HepG2 (cell line): ENCODE measurements around the gene CCDC183. TPM values are rescaled to one million over a fixed set of nuclear protein-coding genes. Genes with fewer than 3 reads are reported as not detected.

ENCODE experiments used
- CCAR2 ChIP-seq: fragments of 200-400 bp; formaldehyde crosslinking; optimal IDR thresholded peaks from 2 replicates; pipeline ENCODE3; 2018; ENCODE audit warnings: low read depth, mild to moderate bottlenecking, low read length, moderate library complexity
- EED ChIP-seq: sonication (generic); formaldehyde crosslinking; IDR thresholded peaks from 2 replicates; pipeline ENCODE4 v1.5.0; 2020; ENCODE audit warnings: mild to moderate bottlenecking, missing genetic modification reagents
- KAT8 ChIP-seq: IDR thresholded peaks from 2 replicates; pipeline ENCODE4 v1.6.1; 2016; ENCODE audit warnings: missing genetic modification reagents, missing compliant biosample characterization
- MED13 ChIP-seq: sonication (generic); formaldehyde crosslinking; IDR thresholded peaks from 2 replicates; pipeline ENCODE4 v1.5.0; 2020; ENCODE audit warnings: missing genetic modification reagents
- NFATC3 ChIP-seq: sonication (generic); formaldehyde crosslinking; IDR thresholded peaks from 2 replicates; pipeline ENCODE4 v1.5.1; 2020; ENCODE audit warnings: mild to moderate bottlenecking, missing genetic modification reagents
- RORA ChIP-seq: sonication (generic); formaldehyde crosslinking; IDR thresholded peaks from 2 replicates; pipeline ENCODE4 v1.5.0; 2020; ENCODE audit warnings: mild to moderate bottlenecking, missing genetic modification reagents, moderate library complexity
- SP140L ChIP-seq: sonication (generic); formaldehyde crosslinking; IDR thresholded peaks from 2 replicates; pipeline ENCODE4 v1.4.0; 2020; ENCODE audit warnings: missing genetic modification reagents, borderline replicate concordance
- SRY ChIP-seq: sonication (generic); formaldehyde crosslinking; IDR thresholded peaks from 2 replicates; pipeline ENCODE4 v1.8.0; 2022; ENCODE audit warnings: mild to moderate bottlenecking, missing genetic modification reagents
- ZFP36L2 ChIP-seq: sonication (generic); formaldehyde crosslinking; IDR thresholded peaks from 2 replicates; pipeline ENCODE4 v1.4.0; 2020; ENCODE audit warnings: missing genetic modification reagents
- ZFP41 ChIP-seq: sonication (generic); formaldehyde crosslinking; IDR thresholded peaks from 2 replicates; pipeline ENCODE4 v1.4.0; 2020; ENCODE audit warnings: mild to moderate bottlenecking, missing genetic modification reagents, borderline replicate concordance
- ZKSCAN1 ChIP-seq: fragments of 150-350 bp; IDR thresholded peaks from 2 replicates; pipeline ENCODE4 v1.6.1; 2014; ENCODE audit warnings: low read length
- ZNF263 ChIP-seq: sonication (generic); formaldehyde crosslinking; IDR thresholded peaks from 2 replicates; pipeline ENCODE4 v1.4.0; 2020; ENCODE audit warnings: missing genetic modification reagents
- ZNF468 ChIP-seq: sonication (generic); formaldehyde crosslinking; IDR thresholded peaks from 2 replicates; pipeline ENCODE4 v1.8.0; 2022; ENCODE audit warnings: mild to moderate bottlenecking, moderate library complexity, missing genetic modification reagents
- ZNF605 ChIP-seq: sonication (generic); formaldehyde crosslinking; IDR thresholded peaks from 2 replicates; pipeline ENCODE4 v1.8.0; 2022; ENCODE audit warnings: mild to moderate bottlenecking, missing genetic modification reagents
- polyA plus RNA-seq, 8 experiments: library from polyadenylated mRNA; depleted of rRNA in 3 of 8; stranded (reverse) in 7 of 8; unstranded in 1 of 8; fragments of >200 nt; fragmentation: Illumina TruSeq in 4 of 8; extraction: Trizol in 4 of 8; gene quantifications; 2 replicates each; pipeline versions ENCODE4 v1.2.1 to v1.2.3, GENCODE V29; 2011 to 2016; ENCODE audit warnings: low read depth in 4 of 8, missing spikeins in 1 of 8, mixed read lengths in 1 of 8; ENCODE audit not compliant: insufficient read depth in 1 of 8
- total RNA-seq, 5 experiments: library from RNA; depleted of rRNA; stranded (reverse); fragments of >200 nt; fragmentation: Illumina TruSeq; extraction: Trizol; gene quantifications; 2 replicates each; pipeline ENCODE4 v1.2.3, GENCODE V29; 2016; ENCODE audit warnings: low read depth in 1 of 5
- TF ChIP-seq, protein P1 (sequence below): sonication (generic); formaldehyde crosslinking; IDR thresholded peaks from 2 replicates; pipeline ENCODE4 v1.5.1; 2020; ENCODE audit warnings: missing genetic modification reagents, mild to moderate bottlenecking, borderline replicate concordance
- TF ChIP-seq, protein P2 (sequence below): sonication (generic); formaldehyde crosslinking; IDR thresholded peaks from 2 replicates; pipeline ENCODE4 v1.4.0; 2020; ENCODE audit warnings: missing genetic modification reagents
- TF ChIP-seq, protein P3 (sequence below): IDR thresholded peaks from 2 replicates; pipeline ENCODE4 v1.6.1; 2016
- TF ChIP-seq, protein P4 (sequence below): sonication (generic); formaldehyde crosslinking; IDR thresholded peaks from 2 replicates; pipeline ENCODE4 v1.8.1; 2023; ENCODE audit warnings: mild to moderate bottlenecking, moderate library complexity, missing genetic modification reagents
- TF ChIP-seq, protein P5 (sequence below): IDR thresholded peaks from 2 replicates; pipeline ENCODE4 v1.6.1; 2018; ENCODE audit warnings: missing genetic modification reagents, mild to moderate bottlenecking, missing compliant biosample characterization
- TF ChIP-seq, protein P6 (sequence below): sonication (generic); formaldehyde crosslinking; IDR thresholded peaks from 2 replicates; pipeline ENCODE4 v1.5.0; 2020; ENCODE audit warnings: mild to moderate bottlenecking, missing genetic modification reagents

CCDC183 gene
- total and polyA plus RNA-seq, 2 of the 13 experiments (the other 11 are each of a cell fraction or from before 2014, with no cell fraction given), result 5.0 to 66.4 TPM

DNA sequence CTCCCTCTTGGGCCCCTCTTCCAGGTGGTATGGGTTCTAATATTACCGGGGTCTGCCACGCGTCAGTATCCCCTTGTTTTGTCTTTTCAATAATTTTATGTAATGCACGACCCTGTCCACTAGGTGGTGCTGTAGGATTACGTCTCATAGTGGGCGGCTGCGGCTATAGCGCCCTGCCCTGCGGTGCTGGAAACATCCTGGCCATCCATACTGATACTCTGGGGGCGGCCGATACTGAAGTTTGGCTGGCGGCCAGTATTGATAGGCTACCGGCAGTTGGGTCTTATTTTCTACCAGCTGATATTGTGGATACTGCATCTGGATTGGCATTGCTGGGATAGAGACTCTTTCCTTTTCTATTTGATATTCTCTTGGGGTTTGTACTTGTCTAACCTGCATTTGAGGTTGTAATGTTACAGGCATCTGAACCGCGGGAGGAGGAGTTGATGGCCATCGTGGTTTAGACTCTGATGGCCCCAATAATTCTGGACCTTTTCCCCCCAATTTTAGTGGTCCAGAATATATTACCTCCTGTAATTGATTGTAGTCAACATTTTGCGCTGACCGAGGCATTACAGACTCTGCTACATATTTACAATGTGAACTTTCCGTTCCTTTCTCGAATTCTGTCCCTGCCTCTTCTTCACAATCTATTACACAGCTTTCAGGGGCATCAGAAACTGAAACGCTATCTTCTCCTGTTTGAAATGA, 8.3 kb upstream of the CCDC183 start (continued):
- TF ChIP-seq, protein P1, sequence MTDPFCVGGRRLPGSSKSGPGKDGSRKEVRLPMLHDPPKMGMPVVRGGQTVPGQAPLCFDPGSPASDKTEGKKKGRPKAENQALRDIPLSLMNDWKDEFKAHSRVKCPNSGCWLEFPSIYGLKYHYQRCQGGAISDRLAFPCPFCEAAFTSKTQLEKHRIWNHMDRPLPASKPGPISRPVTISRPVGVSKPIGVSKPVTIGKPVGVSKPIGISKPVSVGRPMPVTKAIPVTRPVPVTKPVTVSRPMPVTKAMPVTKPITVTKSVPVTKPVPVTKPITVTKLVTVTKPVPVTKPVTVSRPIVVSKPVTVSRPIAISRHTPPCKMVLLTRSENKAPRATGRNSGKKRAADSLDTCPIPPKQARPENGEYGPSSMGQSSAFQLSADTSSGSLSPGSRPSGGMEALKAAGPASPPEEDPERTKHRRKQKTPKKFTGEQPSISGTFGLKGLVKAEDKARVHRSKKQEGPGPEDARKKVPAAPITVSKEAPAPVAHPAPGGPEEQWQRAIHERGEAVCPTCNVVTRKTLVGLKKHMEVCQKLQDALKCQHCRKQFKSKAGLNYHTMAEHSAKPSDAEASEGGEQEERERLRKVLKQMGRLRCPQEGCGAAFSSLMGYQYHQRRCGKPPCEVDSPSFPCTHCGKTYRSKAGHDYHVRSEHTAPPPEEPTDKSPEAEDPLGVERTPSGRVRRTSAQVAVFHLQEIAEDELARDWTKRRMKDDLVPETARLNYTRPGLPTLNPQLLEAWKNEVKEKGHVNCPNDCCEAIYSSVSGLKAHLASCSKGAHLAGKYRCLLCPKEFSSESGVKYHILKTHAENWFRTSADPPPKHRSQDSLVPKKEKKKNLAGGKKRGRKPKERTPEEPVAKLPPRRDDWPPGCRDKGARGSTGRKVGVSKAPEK, result peak; percentile 54; the same call in 1 of the 2 replicates
- TF ChIP-seq ZFP36L2 (CRISPR knock-in tag) (no peak), ZNF263 (no peak), ZKSCAN1 (no peak), SRY (CRISPR knock-in tag) (0 out of 2 replicates have a peak, but pooled peaks have one; percentile 4), ZNF605 (CRISPR knock-in tag) (no peak), RORA (no peak), NFATC3 (CRISPR knock-in tag) (no peak), ZNF468 (CRISPR knock-in tag) (no peak), ZFP41 (CRISPR knock-in tag) (no peak), MED13 (CRISPR knock-in tag) (no peak), KAT8 (CRISPR knock-in tag) (no peak), CCAR2 (no peak), EED (CRISPR knock-in tag) (no peak), SP140L (CRISPR knock-in tag) (no peak)
- TF ChIP-seq, protein P2, sequence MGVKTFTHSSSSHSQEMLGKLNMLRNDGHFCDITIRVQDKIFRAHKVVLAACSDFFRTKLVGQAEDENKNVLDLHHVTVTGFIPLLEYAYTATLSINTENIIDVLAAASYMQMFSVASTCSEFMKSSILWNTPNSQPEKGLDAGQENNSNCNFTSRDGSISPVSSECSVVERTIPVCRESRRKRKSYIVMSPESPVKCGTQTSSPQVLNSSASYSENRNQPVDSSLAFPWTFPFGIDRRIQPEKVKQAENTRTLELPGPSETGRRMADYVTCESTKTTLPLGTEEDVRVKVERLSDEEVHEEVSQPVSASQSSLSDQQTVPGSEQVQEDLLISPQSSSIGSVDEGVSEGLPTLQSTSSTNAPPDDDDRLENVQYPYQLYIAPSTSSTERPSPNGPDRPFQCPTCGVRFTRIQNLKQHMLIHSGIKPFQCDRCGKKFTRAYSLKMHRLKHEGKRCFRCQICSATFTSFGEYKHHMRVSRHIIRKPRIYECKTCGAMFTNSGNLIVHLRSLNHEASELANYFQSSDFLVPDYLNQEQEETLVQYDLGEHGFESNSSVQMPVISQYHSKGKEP (CRISPR knock-in tag), result no peak
- TF ChIP-seq, protein P3, sequence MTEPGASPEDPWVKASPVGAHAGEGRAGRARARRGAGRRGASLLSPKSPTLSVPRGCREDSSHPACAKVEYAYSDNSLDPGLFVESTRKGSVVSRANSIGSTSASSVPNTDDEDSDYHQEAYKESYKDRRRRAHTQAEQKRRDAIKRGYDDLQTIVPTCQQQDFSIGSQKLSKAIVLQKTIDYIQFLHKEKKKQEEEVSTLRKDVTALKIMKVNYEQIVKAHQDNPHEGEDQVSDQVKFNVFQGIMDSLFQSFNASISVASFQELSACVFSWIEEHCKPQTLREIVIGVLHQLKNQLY, result no peak
- TF ChIP-seq, protein P4, sequence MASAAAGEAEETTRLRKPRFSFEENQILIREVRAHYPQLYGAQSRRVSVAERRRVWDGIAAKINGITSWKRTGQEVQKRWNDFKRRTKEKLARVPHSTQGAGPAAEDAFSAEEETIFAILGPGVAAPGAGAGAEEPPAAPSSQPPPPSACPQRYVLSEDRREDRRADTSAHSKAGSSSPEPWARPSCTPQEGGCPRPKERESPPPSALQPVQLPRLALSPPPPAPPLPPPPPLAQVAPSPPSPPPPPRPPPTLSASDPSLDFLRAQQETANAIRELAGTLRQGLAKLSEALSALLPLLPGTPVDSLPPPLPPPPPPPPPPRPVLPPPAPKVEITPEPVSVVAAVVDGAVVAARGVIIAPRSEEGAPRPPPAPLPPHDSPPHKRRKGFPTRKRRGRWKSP (CRISPR knock-in tag), result 0 out of 2 replicates have a peak, but pooled peaks have one; percentile 72
- TF ChIP-seq, protein P5, sequence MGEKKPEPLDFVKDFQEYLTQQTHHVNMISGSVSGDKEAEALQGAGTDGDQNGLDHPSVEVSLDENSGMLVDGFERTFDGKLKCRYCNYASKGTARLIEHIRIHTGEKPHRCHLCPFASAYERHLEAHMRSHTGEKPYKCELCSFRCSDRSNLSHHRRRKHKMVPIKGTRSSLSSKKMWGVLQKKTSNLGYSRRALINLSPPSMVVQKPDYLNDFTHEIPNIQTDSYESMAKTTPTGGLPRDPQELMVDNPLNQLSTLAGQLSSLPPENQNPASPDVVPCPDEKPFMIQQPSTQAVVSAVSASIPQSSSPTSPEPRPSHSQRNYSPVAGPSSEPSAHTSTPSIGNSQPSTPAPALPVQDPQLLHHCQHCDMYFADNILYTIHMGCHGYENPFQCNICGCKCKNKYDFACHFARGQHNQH, result peak; percentile 27; the same call in 1 of the 2 replicates
- TF ChIP-seq, protein P6, sequence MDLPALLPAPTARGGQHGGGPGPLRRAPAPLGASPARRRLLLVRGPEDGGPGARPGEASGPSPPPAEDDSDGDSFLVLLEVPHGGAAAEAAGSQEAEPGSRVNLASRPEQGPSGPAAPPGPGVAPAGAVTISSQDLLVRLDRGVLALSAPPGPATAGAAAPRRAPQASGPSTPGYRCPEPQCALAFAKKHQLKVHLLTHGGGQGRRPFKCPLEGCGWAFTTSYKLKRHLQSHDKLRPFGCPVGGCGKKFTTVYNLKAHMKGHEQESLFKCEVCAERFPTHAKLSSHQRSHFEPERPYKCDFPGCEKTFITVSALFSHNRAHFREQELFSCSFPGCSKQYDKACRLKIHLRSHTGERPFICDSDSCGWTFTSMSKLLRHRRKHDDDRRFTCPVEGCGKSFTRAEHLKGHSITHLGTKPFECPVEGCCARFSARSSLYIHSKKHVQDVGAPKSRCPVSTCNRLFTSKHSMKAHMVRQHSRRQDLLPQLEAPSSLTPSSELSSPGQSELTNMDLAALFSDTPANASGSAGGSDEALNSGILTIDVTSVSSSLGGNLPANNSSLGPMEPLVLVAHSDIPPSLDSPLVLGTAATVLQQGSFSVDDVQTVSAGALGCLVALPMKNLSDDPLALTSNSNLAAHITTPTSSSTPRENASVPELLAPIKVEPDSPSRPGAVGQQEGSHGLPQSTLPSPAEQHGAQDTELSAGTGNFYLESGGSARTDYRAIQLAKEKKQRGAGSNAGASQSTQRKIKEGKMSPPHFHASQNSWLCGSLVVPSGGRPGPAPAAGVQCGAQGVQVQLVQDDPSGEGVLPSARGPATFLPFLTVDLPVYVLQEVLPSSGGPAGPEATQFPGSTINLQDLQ (CRISPR knock-in tag), result no peak
